Measurements from ENCODE around the gene RASA3.

DNA sequence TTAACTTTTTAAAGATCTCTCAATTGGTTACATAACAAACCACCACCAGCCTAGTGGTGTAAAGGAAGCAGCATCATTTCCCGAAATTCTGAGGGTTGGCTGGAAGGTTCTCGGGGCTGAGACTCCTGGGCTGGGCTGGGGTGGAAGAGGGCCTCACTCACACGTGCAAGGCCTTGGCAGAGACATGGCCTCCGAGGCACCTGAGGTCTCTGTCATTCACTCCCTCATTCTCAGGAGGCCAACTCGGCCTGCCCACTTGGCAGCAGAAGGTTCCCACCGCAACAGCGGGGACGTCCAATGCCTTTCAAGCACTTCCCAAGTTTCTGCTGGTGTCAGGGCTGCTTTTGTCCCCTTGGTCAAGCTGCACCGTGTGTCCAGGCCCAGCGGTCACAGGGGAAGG is 18.6 kb upstream of the RASA3 start:
- TF ChIP-seq, protein P1, sequence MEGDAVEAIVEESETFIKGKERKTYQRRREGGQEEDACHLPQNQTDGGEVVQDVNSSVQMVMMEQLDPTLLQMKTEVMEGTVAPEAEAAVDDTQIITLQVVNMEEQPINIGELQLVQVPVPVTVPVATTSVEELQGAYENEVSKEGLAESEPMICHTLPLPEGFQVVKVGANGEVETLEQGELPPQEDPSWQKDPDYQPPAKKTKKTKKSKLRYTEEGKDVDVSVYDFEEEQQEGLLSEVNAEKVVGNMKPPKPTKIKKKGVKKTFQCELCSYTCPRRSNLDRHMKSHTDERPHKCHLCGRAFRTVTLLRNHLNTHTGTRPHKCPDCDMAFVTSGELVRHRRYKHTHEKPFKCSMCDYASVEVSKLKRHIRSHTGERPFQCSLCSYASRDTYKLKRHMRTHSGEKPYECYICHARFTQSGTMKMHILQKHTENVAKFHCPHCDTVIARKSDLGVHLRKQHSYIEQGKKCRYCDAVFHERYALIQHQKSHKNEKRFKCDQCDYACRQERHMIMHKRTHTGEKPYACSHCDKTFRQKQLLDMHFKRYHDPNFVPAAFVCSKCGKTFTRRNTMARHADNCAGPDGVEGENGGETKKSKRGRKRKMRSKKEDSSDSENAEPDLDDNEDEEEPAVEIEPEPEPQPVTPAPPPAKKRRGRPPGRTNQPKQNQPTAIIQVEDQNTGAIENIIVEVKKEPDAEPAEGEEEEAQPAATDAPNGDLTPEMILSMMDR (IDR thresholded peaks at IDR 0.05), result no peak
- no peak for TF ChIP-seq EZH2 (IDR thresholded peaks at IDR 0.05)

All from neural progenitor cell (in vitro differentiated cells).